ENCODE results near the gene CBLB. TPM values are rescaled to one million over a fixed set of nuclear protein-coding genes. Genes with fewer than 3 reads are reported as not detected.

The CBLB gene
- total and polyA plus RNA-seq, 2 experiments from 2014 or later: 20.5 to 47.7 TPM

DNA sequence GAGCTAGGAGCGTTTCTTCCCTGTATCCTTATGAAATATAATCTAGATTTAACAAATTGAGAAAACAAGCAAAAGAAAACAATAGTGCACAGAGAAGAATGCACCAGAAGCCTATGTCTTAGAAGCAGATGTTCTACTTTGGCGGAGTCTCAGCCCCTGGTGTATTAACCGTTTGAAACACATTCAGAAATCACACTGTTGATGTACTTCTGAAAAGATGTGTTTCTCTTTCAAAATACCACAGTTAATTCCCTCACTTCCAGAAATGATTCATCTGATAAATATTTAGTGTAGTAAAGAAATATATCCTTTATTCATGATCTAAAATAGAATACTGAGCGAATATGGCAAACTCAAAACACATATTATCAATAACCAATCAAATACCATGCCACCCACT lies 77.7 kb downstream of the CBLB start (continued):
- TF ChIP-seq, protein P1, sequence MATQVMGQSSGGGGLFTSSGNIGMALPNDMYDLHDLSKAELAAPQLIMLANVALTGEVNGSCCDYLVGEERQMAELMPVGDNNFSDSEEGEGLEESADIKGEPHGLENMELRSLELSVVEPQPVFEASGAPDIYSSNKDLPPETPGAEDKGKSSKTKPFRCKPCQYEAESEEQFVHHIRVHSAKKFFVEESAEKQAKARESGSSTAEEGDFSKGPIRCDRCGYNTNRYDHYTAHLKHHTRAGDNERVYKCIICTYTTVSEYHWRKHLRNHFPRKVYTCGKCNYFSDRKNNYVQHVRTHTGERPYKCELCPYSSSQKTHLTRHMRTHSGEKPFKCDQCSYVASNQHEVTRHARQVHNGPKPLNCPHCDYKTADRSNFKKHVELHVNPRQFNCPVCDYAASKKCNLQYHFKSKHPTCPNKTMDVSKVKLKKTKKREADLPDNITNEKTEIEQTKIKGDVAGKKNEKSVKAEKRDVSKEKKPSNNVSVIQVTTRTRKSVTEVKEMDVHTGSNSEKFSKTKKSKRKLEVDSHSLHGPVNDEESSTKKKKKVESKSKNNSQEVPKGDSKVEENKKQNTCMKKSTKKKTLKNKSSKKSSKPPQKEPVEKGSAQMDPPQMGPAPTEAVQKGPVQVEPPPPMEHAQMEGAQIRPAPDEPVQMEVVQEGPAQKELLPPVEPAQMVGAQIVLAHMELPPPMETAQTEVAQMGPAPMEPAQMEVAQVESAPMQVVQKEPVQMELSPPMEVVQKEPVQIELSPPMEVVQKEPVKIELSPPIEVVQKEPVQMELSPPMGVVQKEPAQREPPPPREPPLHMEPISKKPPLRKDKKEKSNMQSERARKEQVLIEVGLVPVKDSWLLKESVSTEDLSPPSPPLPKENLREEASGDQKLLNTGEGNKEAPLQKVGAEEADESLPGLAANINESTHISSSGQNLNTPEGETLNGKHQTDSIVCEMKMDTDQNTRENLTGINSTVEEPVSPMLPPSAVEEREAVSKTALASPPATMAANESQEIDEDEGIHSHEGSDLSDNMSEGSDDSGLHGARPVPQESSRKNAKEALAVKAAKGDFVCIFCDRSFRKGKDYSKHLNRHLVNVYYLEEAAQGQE (IDR thresholded peaks at IDR 0.05; ENCODE audit: unreplicated experiment): no peak
- TF ChIP-seq JUNB (IDR thresholded peaks at IDR 0.05; ENCODE audit: unreplicated experiment) (no peak), POLR2AphosphoS5 (IDR thresholded peaks at IDR 0.05; ENCODE audit: low read depth) (no peak)

DNA sequence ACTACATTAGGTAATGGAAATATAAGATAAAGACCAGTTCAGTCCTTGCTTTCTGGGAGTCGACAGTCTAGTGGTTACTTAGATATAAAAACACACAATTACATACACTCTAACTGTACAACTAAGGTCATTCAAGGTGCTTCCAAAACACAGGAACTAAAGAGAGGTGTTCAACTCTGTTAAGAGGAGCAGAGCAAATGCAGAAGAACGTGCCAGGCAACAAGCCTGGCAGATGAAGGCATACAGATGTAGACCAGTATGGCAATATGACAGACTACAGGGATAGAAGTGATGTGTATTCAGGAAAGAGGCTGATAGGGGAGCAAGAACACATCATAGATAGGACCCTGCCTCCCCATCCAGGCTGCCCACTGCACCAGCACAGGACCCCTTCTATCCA lies 78.3 kb downstream of the CBLB start:
- TF ChIP-seq EZH2 (IDR thresholded peaks at IDR 0.05; ENCODE audit: low read depth, unreplicated experiment) (no peak), POLR2AphosphoS5 (IDR thresholded peaks at IDR 0.05; ENCODE audit: low read depth) (no peak), JUNB (IDR thresholded peaks at IDR 0.05; ENCODE audit: unreplicated experiment) (no peak), STAT1 (IDR thresholded peaks at IDR 0.05; ENCODE audit: unreplicated experiment) (no peak), NANOG (IDR thresholded peaks at IDR 0.05; ENCODE audit: borderline replicate concordance) (no peak), ZNF462 (CRISPR knock-in tag; IDR thresholded peaks at IDR 0.05) (no peak)
- H3K36me3 ChIP-seq (ENCODE audit: insufficient read depth): no peaks in the 10 kb centered on the region
- Mint-ChIP-seq H3K27me3 (ENCODE audit: insufficient read depth, low read depth, poor library complexity) (no peaks in the 10 kb centered on the region), H3K36me3 (ENCODE audit: low read depth) (no peaks in the 10 kb centered on the region; the same call in 2 of the 3 replicates), H3K9me3 (no peaks in the 10 kb centered on the region), H3K4me1 (peaks cover 40% of the 10 kb centered on the region), H3K27ac (0 out of 2 replicates have a peak overlapping the region, but pooled peaks have one; percentile 21), H3K4me3 (no peak overlapping the region)
- peaks cover 29% of the 10 kb centered on the region for H3K4me1 ChIP-seq (ENCODE audit: insufficient read depth)
- H3K4me3 ChIP-seq: no peak overlapping the region
- H3K79me2 ChIP-seq (replicated peaks; ENCODE audit: insufficient read depth): peaks cover 70% of the 10 kb centered on the region
- H2AFZ ChIP-seq: no peak overlapping the region
- H3K9me2 ChIP-seq (ENCODE audit: insufficient read depth): no peaks in the 10 kb centered on the region
- H3K27ac ChIP-seq (ENCODE audit: low read depth): no peak overlapping the region
- no peaks in the 10 kb centered on the region for H4K20me1 ChIP-seq (replicated peaks; ENCODE audit: insufficient read depth)
- no peaks in the 10 kb centered on the region for H3F3A ChIP-seq (replicated peaks; ENCODE audit: low read depth)
- no peak for DNase-seq (ENCODE audit: low spot score)
- H3K27me3 ChIP-seq (ENCODE audit: insufficient read depth): no peaks in the 10 kb centered on the region
- H3K4me2 ChIP-seq: no peak overlapping the region
- ATAC-seq: no peak

All from GM23338 (cell line).